ENCODE data around the gene CACNA1C. TPM values are rescaled to one million over a fixed set of nuclear protein-coding genes. Genes with fewer than 3 reads are reported as not detected.

CACNA1C gene
- total RNA-seq, 1 donor from 2014 or later = 15.6 TPM

DNA sequence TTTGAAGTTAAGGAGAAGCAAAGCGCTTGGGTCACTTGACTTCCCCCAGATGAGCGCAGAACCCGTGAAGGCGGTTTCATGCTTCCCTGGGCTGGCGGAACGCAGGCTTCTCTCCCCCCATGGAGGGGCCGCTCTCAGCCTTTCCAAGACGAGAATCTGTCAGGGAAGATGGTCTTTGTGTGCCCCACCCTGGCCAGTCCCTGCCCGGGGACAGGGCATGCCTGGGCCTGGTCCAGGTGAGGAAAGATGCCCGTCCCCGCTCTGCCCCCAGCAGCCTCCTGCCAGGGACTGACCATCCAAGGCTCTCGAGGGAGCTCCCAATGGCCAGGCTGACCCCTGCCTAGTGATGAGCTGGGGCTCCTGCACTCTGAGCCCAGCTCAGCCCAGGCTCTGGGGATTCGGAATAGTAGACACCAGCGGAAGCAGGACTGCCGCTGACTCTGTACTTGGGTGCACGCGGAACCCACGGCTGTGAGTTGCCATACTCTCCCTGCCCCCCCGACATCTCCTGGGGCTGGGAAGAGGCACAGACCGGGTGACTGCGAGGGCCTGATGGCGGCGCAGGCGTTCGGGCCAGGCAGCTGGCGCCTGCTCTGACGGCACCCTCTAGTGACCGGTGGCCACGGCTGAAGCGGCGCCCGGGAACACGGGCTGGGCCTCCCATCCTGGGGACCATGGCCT, 599.8 kb downstream of the CACNA1C start:
- ATAC-seq = peak; percentile 7
- TF ChIP-seq, protein P1, sequence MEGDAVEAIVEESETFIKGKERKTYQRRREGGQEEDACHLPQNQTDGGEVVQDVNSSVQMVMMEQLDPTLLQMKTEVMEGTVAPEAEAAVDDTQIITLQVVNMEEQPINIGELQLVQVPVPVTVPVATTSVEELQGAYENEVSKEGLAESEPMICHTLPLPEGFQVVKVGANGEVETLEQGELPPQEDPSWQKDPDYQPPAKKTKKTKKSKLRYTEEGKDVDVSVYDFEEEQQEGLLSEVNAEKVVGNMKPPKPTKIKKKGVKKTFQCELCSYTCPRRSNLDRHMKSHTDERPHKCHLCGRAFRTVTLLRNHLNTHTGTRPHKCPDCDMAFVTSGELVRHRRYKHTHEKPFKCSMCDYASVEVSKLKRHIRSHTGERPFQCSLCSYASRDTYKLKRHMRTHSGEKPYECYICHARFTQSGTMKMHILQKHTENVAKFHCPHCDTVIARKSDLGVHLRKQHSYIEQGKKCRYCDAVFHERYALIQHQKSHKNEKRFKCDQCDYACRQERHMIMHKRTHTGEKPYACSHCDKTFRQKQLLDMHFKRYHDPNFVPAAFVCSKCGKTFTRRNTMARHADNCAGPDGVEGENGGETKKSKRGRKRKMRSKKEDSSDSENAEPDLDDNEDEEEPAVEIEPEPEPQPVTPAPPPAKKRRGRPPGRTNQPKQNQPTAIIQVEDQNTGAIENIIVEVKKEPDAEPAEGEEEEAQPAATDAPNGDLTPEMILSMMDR (IDR thresholded peaks at IDR 0.05) = no peak
- no peaks in the 10 kb centered on the region for H3K9me3 ChIP-seq
- no peaks in the 10 kb centered on the region for H3K4me1 ChIP-seq
- H3K36me3 ChIP-seq = peaks cover 8% of the 10 kb centered on the region
- H3K27ac ChIP-seq = no peak overlapping the region
- intact Hi-C loops (cut with DNase I) = no loop called here
- peak; percentile 25 for DNase-seq
- H3K27me3 ChIP-seq = peaks cover 9% of the 10 kb centered on the region
- no peak overlapping the region for H3K4me3 ChIP-seq

DNA sequence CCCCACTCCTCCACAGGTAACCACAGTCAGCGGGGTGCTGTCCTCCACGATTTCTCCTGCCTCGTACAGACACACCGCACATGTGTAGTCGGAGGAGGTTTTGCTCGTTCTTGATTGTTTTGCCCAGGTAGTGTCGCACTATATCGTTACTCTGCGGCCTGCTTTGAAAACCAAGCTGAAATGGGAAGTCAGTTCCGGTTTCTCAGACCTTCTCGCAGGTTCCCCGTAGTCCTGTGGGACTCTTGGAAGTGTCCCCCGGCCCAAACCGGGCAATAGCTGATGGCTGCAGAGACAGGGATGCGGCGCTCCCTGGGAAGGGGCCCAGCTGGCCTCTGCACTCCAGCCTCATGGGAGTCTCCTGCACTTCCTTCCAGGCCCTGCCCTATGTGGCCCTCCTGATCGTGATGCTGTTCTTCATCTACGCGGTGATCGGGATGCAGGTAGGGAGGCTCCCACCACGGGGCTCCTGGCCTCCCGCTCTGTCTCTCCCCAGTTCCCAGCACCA, 600.7 kb downstream of the CACNA1C start:
- Histone ChIP-seq H3K27ac (no peak overlapping the region), H3K36me3 (peaks cover 8% of the 10 kb centered on the region), H3K4me3 (no peak overlapping the region), H3K4me1 (no peaks in the 10 kb centered on the region), H3K27me3 (peaks cover 9% of the 10 kb centered on the region), H3K9me3 (no peaks in the 10 kb centered on the region)
- no peak for ATAC-seq
- intact Hi-C loops (cut with DNase I) = no loop called here
- TF ChIP-seq, protein P1 (IDR thresholded peaks at IDR 0.05) = no peak
- DNase-seq = peak; percentile 43

DNA sequence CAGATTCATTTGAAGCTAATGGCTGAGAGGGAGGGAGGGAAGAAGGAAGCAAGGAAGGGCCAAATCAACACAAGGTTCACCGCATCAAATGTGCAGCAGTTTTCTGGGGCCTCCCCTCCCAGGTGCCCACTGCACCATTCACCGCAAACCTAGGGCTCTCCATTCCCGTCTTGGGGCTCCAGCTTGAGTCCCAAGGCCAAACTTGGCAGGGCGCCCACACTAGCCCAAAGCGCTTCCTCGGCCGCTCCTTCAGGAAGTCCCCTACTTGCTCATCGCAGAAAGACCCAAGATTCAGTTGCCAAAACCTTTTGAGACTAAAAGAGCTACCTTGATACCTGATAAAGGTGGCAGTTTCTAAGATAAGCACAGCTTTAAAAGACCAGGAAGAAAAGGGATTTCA, 601.5 kb downstream of the CACNA1C start:
- Histone ChIP-seq H3K4me3 (no peak overlapping the region), H3K4me1 (no peaks in the 10 kb centered on the region), H3K27me3 (peaks cover 9% of the 10 kb centered on the region), H3K9me3 (no peaks in the 10 kb centered on the region), H3K27ac (no peak overlapping the region), H3K36me3 (peaks cover 8% of the 10 kb centered on the region)
- intact Hi-C loops (cut with DNase I) = no loop called here
- TF ChIP-seq, protein P1 (IDR thresholded peaks at IDR 0.05) = no peak
- DNase-seq = peak; percentile 40
- no peak for ATAC-seq

DNA sequence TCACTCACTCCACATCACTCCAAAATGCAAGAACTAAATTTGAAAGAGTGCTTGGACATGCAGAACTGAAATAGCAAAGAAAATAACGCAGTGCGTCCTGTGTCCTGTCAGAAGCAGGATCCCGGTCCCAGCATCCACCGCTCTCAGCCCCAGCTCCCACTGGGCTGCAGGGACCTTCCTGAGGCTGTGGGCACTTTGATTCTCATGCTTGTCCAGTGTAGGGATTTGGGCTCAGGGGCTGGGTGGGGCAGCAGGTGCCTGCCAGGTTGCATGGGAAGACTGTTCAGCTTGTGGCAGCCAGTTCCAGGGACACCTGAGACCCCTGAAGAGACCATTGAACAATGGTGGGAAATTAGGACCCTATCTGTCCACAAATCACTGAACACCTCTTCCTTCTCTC, 602.0 kb downstream of the CACNA1C start:
- intact Hi-C loops (cut with DNase I) = no loop called here
- H3K4me1 ChIP-seq = no peaks in the 10 kb centered on the region
- DNase-seq (peak; percentile 22), ATAC-seq (no peak)
- H3K36me3 ChIP-seq = peaks cover 8% of the 10 kb centered on the region
- TF ChIP-seq, protein P1 (IDR thresholded peaks at IDR 0.05) = no peak
- H3K4me3 ChIP-seq = no peak overlapping the region
- no peaks in the 10 kb centered on the region for H3K9me3 ChIP-seq
- peaks cover 9% of the 10 kb centered on the region for H3K27me3 ChIP-seq
- H3K27ac ChIP-seq = no peak overlapping the region

DNA sequence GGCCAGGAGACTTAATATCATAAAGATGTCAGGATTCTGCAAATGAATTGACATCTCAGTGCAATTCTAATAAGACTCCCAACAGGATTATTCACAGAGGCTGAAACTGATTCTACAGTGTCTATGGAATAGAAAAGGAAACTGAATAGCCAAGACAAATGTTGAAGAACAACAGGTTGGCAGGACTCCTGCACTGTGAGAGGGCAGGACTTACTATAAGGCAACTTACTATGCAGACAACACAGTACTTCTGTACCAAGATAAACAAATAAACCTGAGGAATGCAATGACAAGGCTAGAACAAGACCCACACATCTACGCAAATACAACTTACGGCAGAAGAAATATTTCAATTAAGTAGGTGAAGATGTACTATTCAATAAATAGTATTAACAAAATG, 609.7 kb downstream of the CACNA1C start:
- DNase-seq = no peak
- H3K36me3 ChIP-seq = peaks cover 10% of the 10 kb centered on the region
- intact Hi-C loops (cut with DNase I) = no loop called here
- ATAC-seq = no peak
- no peak overlapping the region for H3K27ac ChIP-seq
- no peaks in the 10 kb centered on the region for H3K27me3 ChIP-seq
- H3K4me3 ChIP-seq = no peak overlapping the region
- TF ChIP-seq, protein P1 (IDR thresholded peaks at IDR 0.05) = no peak
- no peaks in the 10 kb centered on the region for H3K9me3 ChIP-seq
- no peaks in the 10 kb centered on the region for H3K4me1 ChIP-seq

All from upper lobe of right lung (tissue), 1 donor.